Breast epithelium (tissue), 4 donors: Measurements from ENCODE around the gene IFT52. TPM values are rescaled to one million over a fixed set of nuclear protein-coding genes. Genes with fewer than 3 reads are reported as not detected.

Experiments
- DNase-seq, 2 donors: peaks; one replicate each; pipeline ENCODE4 v3.0.0-alpha.2; 2019; ENCODE audit warnings: low spot score in 2 of 2
- H3K27ac ChIP-seq, 2 donors: fragments of 200-600 bp; sonication (generic) in 1 of 2; one replicate each; pipeline ENCODE4 v1.5.1; 2016 to 2019; ENCODE audit warnings: mild to moderate bottlenecking in 1 of 2
- H3K27me3 ChIP-seq, 2 donors: fragments of 200-600 bp; sonication (generic) in 1 of 2; one replicate each; pipeline versions ENCODE4 v1.5.1 to v1.6.0; 2017 to 2019; ENCODE audit warnings: control low read depth in 1 of 2, mild to moderate bottlenecking in 1 of 2
- H3K36me3 ChIP-seq: fragments of 200-600 bp; one replicate; pipeline ENCODE4 v1.5.1; 2019
- H3K4me1 ChIP-seq, 2 donors: fragments of 200-600 bp; sonication (generic); one replicate each; pipeline ENCODE4 v1.5.1; 2016 to 2019; ENCODE audit warnings: control low read depth in 1 of 2
- H3K4me3 ChIP-seq, 3 donors: fragments of 200-600 bp; sonication (generic); 1 replicate in 2 of 3; 2 replicates in 1 of 3; pipeline ENCODE4 v1.5.1; 2016 to 2019; ENCODE audit warnings: mild to moderate bottlenecking in 3 of 3, moderate library complexity in 2 of 3
- H3K9me3 ChIP-seq, 2 donors: fragments of 200-600 bp; sonication (generic) in 1 of 2; one replicate each; pipeline ENCODE4 v1.5.1; 2016 to 2019; ENCODE audit warnings: control low read depth in 1 of 2
- POLR2A ChIP-seq: fragments of 450-650 bp; IDR thresholded peaks from one replicate; pipeline ENCODE4 v1.6.1; 2016; ENCODE audit warnings: antibody characterized with exemption, mild to moderate bottlenecking, moderate library complexity
- POLR2AphosphoS5 ChIP-seq, 3 donors: sonication (generic); formaldehyde crosslinking; IDR thresholded peaks; one replicate each; pipeline ENCODE4 v1.6.1; 2017; ENCODE audit warnings: antibody characterized with exemption in 3 of 3
- intact Hi-C: fragments of 100-400 bp; cut with DNase I; formaldehyde crosslinking; loops from one replicate; pipeline ENCODE4 v1.15.1; 2023; ENCODE audit warnings: low total_unique reads
- total RNA-seq, 3 donors: library from RNA; depleted of rRNA; stranded (reverse); fragments of >200 nt; gene quantifications; one replicate each; pipeline ENCODE4 v1.1.0, GENCODE V29; 2016
- TF ChIP-seq, protein P1 (sequence below), 3 donors: fragments of 450-650 bp; IDR thresholded peaks; one replicate each; pipeline ENCODE4 v1.5.1; 2016 to 2017; ENCODE audit warnings: antibody characterized with exemption in 3 of 3, mild to moderate bottlenecking in 3 of 3, moderate library complexity in 3 of 3

Gene IFT52
- total RNA-seq, 3 donors from 2014 or later, result 20.6 to 34.2 (median 25.3) TPM

DNA sequence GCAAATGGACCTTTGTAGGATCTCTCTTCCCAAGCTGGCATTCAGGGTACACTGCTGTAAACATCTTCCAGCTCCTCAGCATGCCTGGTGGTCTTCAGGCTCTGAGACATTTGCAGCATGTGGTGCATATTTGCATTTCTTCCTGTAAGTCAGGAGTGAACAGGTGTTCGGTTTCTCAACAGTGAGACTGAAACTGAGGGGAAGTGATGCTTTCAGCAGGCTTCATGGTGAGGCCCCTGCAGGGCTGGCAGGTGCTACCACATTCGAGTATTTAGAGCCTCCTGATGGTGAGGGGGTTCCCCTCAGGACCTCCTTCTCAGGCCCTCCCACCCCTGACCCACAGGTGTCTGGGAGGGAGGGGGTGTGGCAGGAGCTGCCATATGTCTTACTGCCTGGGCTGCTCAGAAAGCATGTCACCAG, 91.3 kb downstream of the IFT52 start:
- H3K9me3 ChIP-seq, result no peaks in the 10 kb centered on the region
- TF ChIP-seq POLR2A (no peak), POLR2AphosphoS5 (IDR thresholded peaks at IDR 0.05) (no peak)
- TF ChIP-seq, protein P1, sequence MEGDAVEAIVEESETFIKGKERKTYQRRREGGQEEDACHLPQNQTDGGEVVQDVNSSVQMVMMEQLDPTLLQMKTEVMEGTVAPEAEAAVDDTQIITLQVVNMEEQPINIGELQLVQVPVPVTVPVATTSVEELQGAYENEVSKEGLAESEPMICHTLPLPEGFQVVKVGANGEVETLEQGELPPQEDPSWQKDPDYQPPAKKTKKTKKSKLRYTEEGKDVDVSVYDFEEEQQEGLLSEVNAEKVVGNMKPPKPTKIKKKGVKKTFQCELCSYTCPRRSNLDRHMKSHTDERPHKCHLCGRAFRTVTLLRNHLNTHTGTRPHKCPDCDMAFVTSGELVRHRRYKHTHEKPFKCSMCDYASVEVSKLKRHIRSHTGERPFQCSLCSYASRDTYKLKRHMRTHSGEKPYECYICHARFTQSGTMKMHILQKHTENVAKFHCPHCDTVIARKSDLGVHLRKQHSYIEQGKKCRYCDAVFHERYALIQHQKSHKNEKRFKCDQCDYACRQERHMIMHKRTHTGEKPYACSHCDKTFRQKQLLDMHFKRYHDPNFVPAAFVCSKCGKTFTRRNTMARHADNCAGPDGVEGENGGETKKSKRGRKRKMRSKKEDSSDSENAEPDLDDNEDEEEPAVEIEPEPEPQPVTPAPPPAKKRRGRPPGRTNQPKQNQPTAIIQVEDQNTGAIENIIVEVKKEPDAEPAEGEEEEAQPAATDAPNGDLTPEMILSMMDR (IDR thresholded peaks at IDR 0.05), result no peak
- no peaks in the 10 kb centered on the region for H3K36me3 ChIP-seq
- no peak overlapping the region for H3K27ac ChIP-seq
- no peak overlapping the region for H3K4me3 ChIP-seq
- no peaks in the 10 kb centered on the region for H3K4me1 ChIP-seq
- intact Hi-C loops, result no loop called here
- no peak for DNase-seq
- no peaks in the 10 kb centered on the region for H3K27me3 ChIP-seq

DNA sequence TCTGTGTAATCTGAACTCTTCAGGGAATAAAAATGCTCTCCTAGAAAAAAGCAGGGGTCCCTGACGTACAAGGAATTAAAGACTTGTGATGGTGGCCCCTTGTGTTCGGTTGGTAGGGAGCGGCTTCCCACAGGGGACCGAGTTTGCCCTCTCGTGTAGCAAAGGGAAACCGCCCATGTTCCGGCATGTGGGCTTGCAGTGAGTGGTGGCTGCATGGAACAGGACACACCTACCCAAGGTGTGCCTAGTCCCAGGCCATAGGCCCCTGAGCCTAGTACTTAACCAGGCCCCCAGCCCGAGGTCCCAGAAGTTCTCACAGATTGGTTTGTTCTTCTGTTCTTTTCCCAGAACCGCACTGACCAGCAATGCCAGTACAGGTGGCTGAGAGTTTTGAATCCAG, 91.7 kb downstream of the IFT52 start:
- H3K36me3 ChIP-seq, result no peaks in the 10 kb centered on the region
- H3K27ac ChIP-seq, result no peak overlapping the region
- intact Hi-C loops, result no loop called here
- H3K27me3 ChIP-seq, result no peaks in the 10 kb centered on the region
- TF ChIP-seq POLR2A (no peak), POLR2AphosphoS5 (IDR thresholded peaks at IDR 0.05) (no peak)
- TF ChIP-seq, protein P1 (IDR thresholded peaks at IDR 0.05), result no peak
- DNase-seq, result no peak
- no peaks in the 10 kb centered on the region for H3K4me1 ChIP-seq
- no peaks in the 10 kb centered on the region for H3K9me3 ChIP-seq
- H3K4me3 ChIP-seq, result no peak overlapping the region

DNA sequence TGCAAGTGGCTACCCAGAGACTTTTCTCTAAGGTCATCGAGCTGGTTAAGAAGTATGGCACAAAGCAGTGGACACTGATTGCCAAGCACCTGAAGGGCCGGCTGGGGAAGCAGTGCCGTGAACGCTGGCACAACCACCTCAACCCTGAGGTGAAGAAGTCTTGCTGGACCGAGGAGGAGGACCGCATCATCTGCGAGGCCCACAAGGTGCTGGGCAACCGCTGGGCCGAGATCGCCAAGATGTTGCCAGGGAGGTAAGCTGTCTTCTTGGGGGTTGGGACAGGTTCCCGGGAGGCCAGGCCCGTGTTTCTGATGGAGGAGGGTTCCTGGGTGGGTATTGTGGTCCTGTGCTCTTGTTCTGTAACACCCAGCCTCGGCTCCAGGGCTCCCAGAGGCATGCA, 96.1 kb downstream of the IFT52 start:
- H3K27ac ChIP-seq, result no peak overlapping the region
- H3K4me1 ChIP-seq, result no peaks in the 10 kb centered on the region
- no peak for DNase-seq
- no peak overlapping the region for H3K4me3 ChIP-seq
- TF ChIP-seq POLR2A (no peak), POLR2AphosphoS5 (IDR thresholded peaks at IDR 0.05) (no peak)
- TF ChIP-seq, protein P1 (IDR thresholded peaks at IDR 0.05), result no peak
- intact Hi-C loops, result no loop called here
- no peaks in the 10 kb centered on the region for H3K27me3 ChIP-seq
- H3K9me3 ChIP-seq, result no peaks in the 10 kb centered on the region
- no peaks in the 10 kb centered on the region for H3K36me3 ChIP-seq

DNA sequence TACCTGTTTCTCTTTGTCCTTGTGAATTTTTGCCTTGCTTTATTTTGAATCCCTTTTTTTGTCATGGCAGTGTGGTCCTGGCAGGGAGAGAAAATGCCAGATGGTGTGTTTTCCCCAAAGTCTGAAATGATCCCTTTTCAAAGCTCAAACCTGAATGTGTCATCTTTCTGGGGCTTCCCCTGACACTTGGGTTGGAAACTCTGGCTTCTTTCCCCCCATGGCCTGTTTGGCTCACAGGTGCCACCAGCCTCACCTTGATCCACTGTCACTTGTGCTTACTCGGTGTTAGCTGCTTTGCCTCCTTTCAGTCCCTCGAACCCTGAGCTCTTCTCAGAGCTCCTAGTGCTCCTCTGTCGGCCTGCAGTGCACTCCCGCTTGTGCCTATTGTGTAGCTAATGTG, 98.4 kb downstream of the IFT52 start:
- no peak overlapping the region for H3K4me3 ChIP-seq
- TF ChIP-seq, protein P1 (IDR thresholded peaks at IDR 0.05), result no peak
- TF ChIP-seq POLR2AphosphoS5 (IDR thresholded peaks at IDR 0.05) (no peak), POLR2A (no peak)
- no peak for DNase-seq
- H3K4me1 ChIP-seq, result no peaks in the 10 kb centered on the region
- no peaks in the 10 kb centered on the region for H3K9me3 ChIP-seq
- H3K36me3 ChIP-seq, result no peaks in the 10 kb centered on the region
- H3K27ac ChIP-seq, result no peak overlapping the region
- intact Hi-C loops, result no loop called here
- no peaks in the 10 kb centered on the region for H3K27me3 ChIP-seq

DNA sequence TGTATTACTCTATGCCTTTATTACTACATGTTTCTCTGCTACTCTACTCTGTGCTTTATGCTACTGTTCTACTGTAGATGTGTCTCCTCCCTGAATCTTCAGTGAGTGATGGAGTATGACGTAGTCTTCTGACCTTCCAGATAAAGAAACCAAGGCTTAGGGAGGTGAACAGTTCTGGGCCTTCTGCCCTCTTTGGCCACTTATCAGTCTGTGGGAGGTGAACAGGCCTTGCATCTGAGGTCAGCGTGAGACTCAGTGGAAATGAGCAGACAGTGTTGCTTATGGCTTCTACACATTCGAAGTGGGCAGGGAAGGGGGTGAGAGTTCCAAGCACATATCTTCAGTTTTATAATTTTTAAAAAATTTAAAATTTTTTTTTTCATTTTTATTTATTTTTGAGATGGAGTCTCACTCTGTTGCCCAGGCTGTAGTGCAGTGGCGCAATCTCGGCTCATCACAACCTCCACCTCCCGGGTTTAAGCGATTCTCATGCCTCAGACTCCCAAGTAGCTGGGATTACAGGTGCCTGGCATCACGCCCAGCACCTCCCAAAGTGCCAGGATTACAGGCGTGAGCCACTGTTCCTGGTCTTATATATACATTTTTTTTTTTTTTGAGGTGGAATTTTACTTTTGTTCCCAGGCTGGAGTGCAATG, 100.3 kb downstream of the IFT52 start:
- no peak for DNase-seq
- Histone ChIP-seq H3K4me1 (no peaks in the 10 kb centered on the region), H3K4me3 (no peak overlapping the region), H3K27ac (no peak overlapping the region), H3K27me3 (no peaks in the 10 kb centered on the region), H3K9me3 (no peaks in the 10 kb centered on the region), H3K36me3 (no peaks in the 10 kb centered on the region)
- intact Hi-C loops, result no loop called here
- TF ChIP-seq, protein P1 (IDR thresholded peaks at IDR 0.05), result no peak
- no peak for TF ChIP-seq POLR2AphosphoS5 (IDR thresholded peaks at IDR 0.05)
- no peak for TF ChIP-seq POLR2A
